Activated CD4-positive, alpha-beta T cell treated with anti-CD3 and anti-CD28 coated beads for 36 hours (primary cell): ENCODE data around the gene PDE6A. TPM values are rescaled to one million over a fixed set of nuclear protein-coding genes. Genes with fewer than 3 reads are reported as not detected.

Experiments used
- ATAC-seq: fragments of 200-7000 bp; cut with Tn5 transposase; one replicate; pipeline ENCODE4 v1.10.0; 2021; ENCODE audit warnings: mild to moderate bottlenecking, moderate library complexity
- CTCF ChIA-PET: fragments of 350-600 bp; sonication (Branson Sonifier 250); formaldehyde crosslinking; loops from one replicate; lab custom pipeline; 2021; ENCODE audit warnings: antibody characterized with exemption; lab: Charles Lee
- POLR2A ChIA-PET: fragments of 350-600 bp; sonication (Branson Sonifier 250); formaldehyde crosslinking; loops from one replicate; lab custom pipeline; 2021; ENCODE audit warnings: antibody characterized with exemption, inconsistent platforms; lab: Charles Lee
- DNase-seq: peaks from one replicate; pipeline ENCODE4 v3.0.0-alpha.2; 2020
- H3K27ac Mint-ChIP-seq: one replicate; pipeline ENCODE4 v1.8.0; 2021; ENCODE audit warnings: mixed read lengths
- H3K27me3 Mint-ChIP-seq: one replicate; pipeline ENCODE4 v1.8.0; 2021; ENCODE audit warnings: mixed read lengths
- H3K36me3 Mint-ChIP-seq: one replicate; pipeline ENCODE4 v1.8.0; 2021; ENCODE audit warnings: low read depth, mixed read lengths
- H3K4me1 Mint-ChIP-seq: one replicate; pipeline ENCODE4 v1.8.0; 2021; ENCODE audit warnings: mixed read lengths
- H3K4me3 Mint-ChIP-seq: one replicate; pipeline ENCODE4 v1.8.0; 2021; ENCODE audit warnings: mild to moderate bottlenecking, moderate library complexity, mixed read lengths
- H3K9me3 Mint-ChIP-seq: one replicate; pipeline ENCODE4 v1.8.0; 2021; ENCODE audit warnings: low read depth, mixed read lengths
- intact Hi-C, 2 experiments: fragments of 100-400 bp; cut with DNase I in 1 of 2; cut with micrococcal nuclease in 1 of 2; formaldehyde crosslinking; loops; one replicate each; pipeline versions ENCODE4 v1.14.2 to v1.15.1; 2022 to 2024; cut with DNase I, micrococcal nuclease
- total RNA-seq, 2 experiments: library from RNA; stranded (reverse); gene quantifications; one replicate each; pipeline ENCODE4 v1.2.3, GENCODE V29; 2021

Gene PDE6A
- total RNA-seq, 2 experiments from 2014 or later, result not detected

DNA sequence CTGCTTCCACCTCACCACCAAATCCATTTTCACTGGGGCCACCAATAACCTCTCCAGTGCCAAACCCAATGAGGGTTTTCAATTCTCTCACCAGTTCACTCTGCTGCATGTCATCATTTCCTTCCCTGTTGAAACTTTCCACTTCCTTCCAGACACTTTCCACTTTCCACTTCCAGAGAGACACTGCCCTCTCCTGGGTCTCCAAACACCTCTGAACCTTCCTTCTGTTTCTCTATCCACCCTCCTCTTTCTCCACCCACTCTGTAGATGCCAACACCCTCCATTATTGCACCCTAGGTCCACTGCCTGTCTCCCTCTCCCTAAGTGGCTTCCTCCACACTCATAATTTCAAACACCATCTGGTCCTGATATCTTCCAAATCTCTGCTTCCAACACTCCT is 39.6 kb downstream of the PDE6A start:
- intact Hi-C loops, result no loop called here
- DNase-seq (no peak), ATAC-seq (no peak)
- H3K27ac Mint-ChIP-seq, result no peak overlapping the region
- H3K36me3 Mint-ChIP-seq, result no peaks in the 10 kb centered on the region
- peaks cover 18% of the 10 kb centered on the region for H3K27me3 Mint-ChIP-seq
- POLR2A ChIA-PET, result no interaction called here
- H3K9me3 Mint-ChIP-seq, result no peaks in the 10 kb centered on the region
- H3K4me3 Mint-ChIP-seq, result no peak overlapping the region
- H3K4me1 Mint-ChIP-seq, result peaks cover 4% of the 10 kb centered on the region
- CTCF ChIA-PET, result interaction anchor here (1.2 kb wide), 1 partner anchor 52 kb away, joined by 3 read pairs; no protein-coding TSS in a partner anchor

DNA sequence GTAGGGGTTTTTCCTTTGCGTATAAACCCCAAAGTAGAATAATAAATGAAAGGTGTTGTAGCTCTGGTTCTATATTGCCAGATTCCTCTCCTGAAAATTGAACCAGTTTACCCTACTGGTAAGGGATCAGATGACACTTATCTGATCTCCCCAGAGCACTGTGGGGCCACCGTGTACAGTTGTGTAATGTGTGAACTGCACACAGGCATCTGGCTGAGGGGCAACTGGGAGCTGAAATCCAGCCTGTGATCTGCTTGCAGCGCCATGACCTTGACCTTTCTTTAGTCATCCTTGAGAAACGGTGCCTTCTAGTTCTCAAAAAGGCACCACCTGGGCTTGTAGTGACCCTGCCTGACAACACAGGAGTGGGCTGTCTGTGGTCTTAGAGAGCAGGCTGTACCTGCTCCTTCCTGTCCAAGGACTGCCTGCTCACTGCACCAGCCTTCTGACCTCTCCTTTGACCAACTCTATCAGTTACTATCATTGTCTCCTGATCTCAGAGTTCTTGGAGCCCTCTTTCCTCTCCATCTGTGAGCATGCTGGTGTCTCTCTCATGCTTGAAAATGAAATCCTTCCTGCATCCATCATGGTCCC is 40.2 kb downstream of the PDE6A start:
- DNase-seq, result no peak
- ATAC-seq, result no peak
- Mint-ChIP-seq H3K36me3 (no peaks in the 10 kb centered on the region), H3K27me3 (peaks cover 16% of the 10 kb centered on the region), H3K9me3 (no peaks in the 10 kb centered on the region), H3K27ac (no peak overlapping the region), H3K4me3 (no peak overlapping the region), H3K4me1 (peaks cover 4% of the 10 kb centered on the region)
- ChIA-PET POLR2A (no interaction called here), CTCF (interaction anchor here (0.8 to 1.2 kb wide), 2 partner anchors 33 to 51 kb away, joined by 3 to 4 read pairs; no protein-coding TSS in a partner anchor)
- intact Hi-C loops, result no loop called here

- H3K4me3 Mint-ChIP-seq, result no peak overlapping the region
- DNase-seq, result no peak
- peaks cover 15% of the 10 kb centered on the region for H3K27me3 Mint-ChIP-seq
- peaks cover 4% of the 10 kb centered on the region for H3K4me1 Mint-ChIP-seq
- no peaks in the 10 kb centered on the region for H3K36me3 Mint-ChIP-seq
- intact Hi-C loops, result no loop called here
- no peak for ATAC-seq
- ChIA-PET CTCF (interaction anchor here (0.6 to 0.8 kb wide), 2 partner anchors 32 to 72 kb away, joined by 3 to 4 read pairs; no protein-coding TSS in a partner anchor), POLR2A (no interaction called here)
- no peak overlapping the region for H3K27ac Mint-ChIP-seq
- H3K9me3 Mint-ChIP-seq, result no peaks in the 10 kb centered on the region
Measured at GRCh38 chr5:149903404-149903803, 41.2 kb downstream of the PDE6A start.

DNA sequence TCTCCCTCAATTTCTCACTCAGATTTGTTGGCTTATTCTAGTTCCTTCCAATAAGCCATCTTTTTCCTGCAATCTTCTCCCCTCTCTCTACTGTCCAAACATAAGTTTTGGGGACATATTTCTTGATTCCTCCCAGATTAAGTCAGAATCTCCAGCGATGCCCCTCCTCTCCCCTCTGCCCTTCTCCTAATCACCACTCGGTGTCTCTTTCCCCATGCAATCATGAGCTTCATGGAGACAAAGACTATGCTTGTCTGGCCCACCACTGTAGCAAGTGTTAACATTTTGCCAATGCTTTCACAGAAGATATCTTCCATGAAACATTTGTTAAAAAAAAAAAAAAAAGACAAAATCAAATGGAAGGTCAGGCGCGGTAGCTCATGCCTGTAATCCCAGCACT is 42.4 kb downstream of the PDE6A start:
- H3K4me3 Mint-ChIP-seq, result no peak overlapping the region
- DNase-seq, result no peak
- intact Hi-C loops, result no loop called here
- no peaks in the 10 kb centered on the region for H3K9me3 Mint-ChIP-seq
- H3K27ac Mint-ChIP-seq, result no peak overlapping the region
- no peaks in the 10 kb centered on the region for H3K36me3 Mint-ChIP-seq
- peaks cover 4% of the 10 kb centered on the region for H3K4me1 Mint-ChIP-seq
- POLR2A ChIA-PET, result no interaction called here
- H3K27me3 Mint-ChIP-seq, result peaks cover 16% of the 10 kb centered on the region
- ATAC-seq, result no peak
- CTCF ChIA-PET, result interaction anchor here (1.1 kb wide), 1 partner anchor 16 kb away, joined by 3 read pairs; no protein-coding TSS in a partner anchor

GRCh38 chr5:149901511-149901910 is 43.1 kb downstream of the PDE6A start:
- H3K9me3 Mint-ChIP-seq, result no peaks in the 10 kb centered on the region
- H3K4me1 Mint-ChIP-seq, result peaks cover 4% of the 10 kb centered on the region
- POLR2A ChIA-PET, result no interaction called here
- no peak overlapping the region for H3K4me3 Mint-ChIP-seq
- no peak overlapping the region for H3K27ac Mint-ChIP-seq
- CTCF ChIA-PET, result interaction anchor here (1.1 kb wide), 1 partner anchor 16 kb away, joined by 3 read pairs; no protein-coding TSS in a partner anchor
- no peak for ATAC-seq
- H3K36me3 Mint-ChIP-seq, result no peaks in the 10 kb centered on the region
- no peak for DNase-seq
- intact Hi-C loops, result no loop called here
- H3K27me3 Mint-ChIP-seq, result peaks cover 16% of the 10 kb centered on the region

- no peak for DNase-seq
- peaks cover 12% of the 10 kb centered on the region for H3K27me3 Mint-ChIP-seq
- peaks cover 10% of the 10 kb centered on the region for H3K4me1 Mint-ChIP-seq
- H3K27ac Mint-ChIP-seq, result no peak overlapping the region
- H3K36me3 Mint-ChIP-seq, result no peaks in the 10 kb centered on the region
- H3K4me3 Mint-ChIP-seq, result no peak overlapping the region
- CTCF ChIA-PET, result interaction anchor here (0.6 kb wide), 1 partner anchor 39 kb away, joined by 3 read pairs; no protein-coding TSS in a partner anchor
- intact Hi-C loops, result no loop called here
- ATAC-seq, result no peak
- POLR2A ChIA-PET, result no interaction called here
- no peaks in the 10 kb centered on the region for H3K9me3 Mint-ChIP-seq
Measured at GRCh38 chr5:149900390-149900789, 44.2 kb downstream of the PDE6A start.

GRCh38 chr5:149898811-149899210 is 45.8 kb downstream of the PDE6A start:
- DNase-seq (no peak), ATAC-seq (no peak)
- H3K27ac Mint-ChIP-seq, result no peak overlapping the region
- POLR2A ChIA-PET, result no interaction called here
- intact Hi-C loops, result no loop called here
- peaks cover 6% of the 10 kb centered on the region for H3K4me1 Mint-ChIP-seq
- H3K27me3 Mint-ChIP-seq, result peaks cover 4% of the 10 kb centered on the region
- CTCF ChIA-PET, result no interaction called here
- no peaks in the 10 kb centered on the region for H3K9me3 Mint-ChIP-seq
- H3K36me3 Mint-ChIP-seq, result no peaks in the 10 kb centered on the region
- no peak overlapping the region for H3K4me3 Mint-ChIP-seq

DNA sequence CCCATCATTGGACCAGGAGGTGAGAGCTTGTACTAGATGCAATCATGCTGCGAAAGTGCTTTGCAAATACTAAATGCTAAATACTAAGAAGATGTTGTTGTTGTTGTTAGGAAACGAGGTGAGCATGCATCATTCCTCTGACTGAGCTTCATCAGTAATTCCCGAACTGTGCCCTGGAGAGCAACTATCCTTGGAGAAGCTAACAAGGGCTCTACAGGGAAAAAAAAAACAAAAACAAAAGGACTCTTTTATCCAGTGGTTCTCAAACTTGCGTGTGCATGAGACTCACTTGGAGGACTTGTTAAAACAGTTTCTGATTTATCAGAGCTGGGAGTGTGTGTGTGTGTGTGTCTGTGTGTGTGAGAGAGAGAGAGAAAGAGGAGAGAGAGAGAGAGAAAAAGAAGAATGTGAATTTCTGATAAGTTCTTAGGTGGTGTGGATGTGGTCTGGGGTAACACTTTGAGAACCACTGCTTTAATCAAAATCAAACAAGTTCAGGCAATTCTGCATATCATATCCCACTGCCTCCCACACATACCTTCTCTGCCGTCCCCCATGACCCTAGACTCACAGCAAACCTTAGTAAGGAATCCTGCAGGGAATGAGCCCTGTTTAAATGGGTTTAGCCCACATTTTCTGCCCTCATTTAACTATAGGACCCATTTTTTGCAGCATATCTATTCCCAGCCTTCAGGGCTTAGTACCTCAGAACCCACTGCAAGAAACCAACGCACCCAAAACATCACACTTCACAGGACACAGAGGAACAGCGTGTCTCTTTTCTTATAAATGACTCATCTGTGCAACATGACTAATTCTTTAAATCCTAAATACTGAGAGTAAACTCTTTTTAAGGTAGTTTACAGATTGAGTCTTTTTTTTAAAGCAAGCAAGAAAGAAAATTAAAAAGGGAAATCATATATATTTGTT is 48.9 kb downstream of the PDE6A start:
- Mint-ChIP-seq H3K27ac (no peak overlapping the region), H3K27me3 (peaks cover 2% of the 10 kb centered on the region), H3K4me1 (peaks cover 6% of the 10 kb centered on the region), H3K4me3 (no peak overlapping the region), H3K9me3 (no peaks in the 10 kb centered on the region), H3K36me3 (no peaks in the 10 kb centered on the region)
- ATAC-seq (peak; percentile 81), DNase-seq (peak; percentile 15)
- intact Hi-C loops, result no loop called here
- CTCF ChIA-PET, result interaction anchor here (0.6 to 0.9 kb wide), 2 partner anchors 95 to 1127 kb away, joined by 3 read pairs; no protein-coding TSS in a partner anchor
- POLR2A ChIA-PET, result interaction anchor here (0.6 kb wide), 1 partner anchor 67 kb away, joined by 4 read pairs; no protein-coding TSS in a partner anchor

DNA sequence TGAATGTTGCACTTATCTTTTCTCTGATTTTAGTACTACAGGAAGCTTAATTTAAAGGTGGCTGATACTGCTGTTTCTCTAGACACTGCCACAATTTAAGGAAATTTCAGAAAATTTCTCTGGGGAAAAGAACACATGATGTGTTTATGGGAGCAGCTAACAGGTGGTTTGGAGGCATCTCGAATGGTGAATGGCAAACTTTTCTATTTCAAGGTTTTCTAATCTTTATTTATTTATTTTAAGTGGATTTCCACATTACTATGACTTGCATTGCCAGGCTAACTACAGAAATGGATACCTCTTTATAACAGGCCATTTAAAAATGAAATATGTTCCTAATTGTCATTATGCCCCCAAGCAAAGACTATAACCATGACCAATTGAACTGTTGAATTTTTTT is 50.4 kb downstream of the PDE6A start:
- CTCF ChIA-PET, result interaction anchor here (0.8 to 2.2 kb wide), 3 partner anchors 8 to 69 kb away, joined by 3 to 5 read pairs (median 5); no protein-coding TSS in a partner anchor
- ATAC-seq, result no peak

GRCh38 chr5:149893403-149893931 is 51.1 kb downstream of the PDE6A start:
- ChIA-PET POLR2A (interaction anchor here (0.6 kb wide), 1 partner anchor 46 kb away, joined by 3 read pairs; no protein-coding TSS in a partner anchor), CTCF (interaction anchor here (1.0 to 2.2 kb wide), 3 partner anchors 40 to 69 kb away, joined by 4 to 5 read pairs (median 5); no protein-coding TSS in a partner anchor)
- ATAC-seq, result no peak
- H3K4me1 Mint-ChIP-seq, result peaks cover 6% of the 10 kb centered on the region
- peaks cover 3% of the 10 kb centered on the region for H3K27me3 Mint-ChIP-seq
- H3K27ac Mint-ChIP-seq, result no peak overlapping the region
- no peak overlapping the region for H3K4me3 Mint-ChIP-seq
- no peaks in the 10 kb centered on the region for H3K9me3 Mint-ChIP-seq
- no peak for DNase-seq
- intact Hi-C loops, result no loop called here
- H3K36me3 Mint-ChIP-seq, result no peaks in the 10 kb centered on the region

More for the DNA sequence above, 50.4 kb downstream of the PDE6A start:
- POLR2A ChIA-PET, result interaction anchor here (0.6 kb wide), 1 partner anchor 47 kb away, joined by 3 read pairs; no protein-coding TSS in a partner anchor
- intact Hi-C loops, result no loop called here
- Mint-ChIP-seq H3K27me3 (peaks cover 2% of the 10 kb centered on the region), H3K27ac (no peak overlapping the region), H3K36me3 (no peaks in the 10 kb centered on the region), H3K4me3 (no peak overlapping the region), H3K9me3 (no peaks in the 10 kb centered on the region), H3K4me1 (peaks cover 6% of the 10 kb centered on the region)
- DNase-seq, result no peak

DNA sequence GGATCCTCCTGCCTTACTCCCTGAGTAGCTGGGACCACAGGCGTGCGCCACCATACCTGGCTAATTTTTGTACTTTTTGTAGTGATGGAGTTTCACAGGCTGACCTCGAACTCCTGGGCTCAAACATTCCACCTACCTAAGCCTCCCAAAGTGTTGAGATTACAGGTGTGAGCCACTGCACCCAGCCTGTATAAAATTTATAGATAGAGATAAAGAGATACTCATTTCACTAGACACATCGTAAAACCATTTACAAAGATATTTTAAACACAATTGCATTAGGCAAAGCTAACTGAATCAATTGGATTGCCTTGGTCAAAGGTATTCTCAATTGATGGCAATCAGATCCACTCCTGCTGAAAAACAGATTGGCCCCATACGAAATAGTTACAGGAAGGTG is 52.0 kb downstream of the PDE6A start:
- no peak overlapping the region for H3K4me3 Mint-ChIP-seq
- POLR2A ChIA-PET, result interaction anchor here (0.6 kb wide), 1 partner anchor 1926 kb away, joined by 3 read pairs; no protein-coding TSS in a partner anchor
- H3K9me3 Mint-ChIP-seq, result no peaks in the 10 kb centered on the region
- CTCF ChIA-PET, result interaction anchor here (0.7 to 2.2 kb wide), 5 partner anchors 40 to 142 kb away, joined by 3 to 6 read pairs (median 4); no protein-coding TSS in a partner anchor
- DNase-seq, result no peak
- intact Hi-C loops, result no loop called here
- no peak for ATAC-seq
- peaks cover 2% of the 10 kb centered on the region for H3K27me3 Mint-ChIP-seq
- H3K27ac Mint-ChIP-seq, result no peak overlapping the region
- peaks cover 6% of the 10 kb centered on the region for H3K4me1 Mint-ChIP-seq
- H3K36me3 Mint-ChIP-seq, result no peaks in the 10 kb centered on the region
